Measurements from ENCODE around the gene IYD. TPM values are rescaled to one million over a fixed set of nuclear protein-coding genes. Genes with fewer than 3 reads are reported as not detected.
"Not testable (repeated sequence)": the region's sequence is repeated elsewhere in the genome, so short reads cannot be mapped to it uniquely, and the experiment has no call there.

The IYD gene
- total RNA-seq, 2 donors from 2014 or later = not detected

DNA sequence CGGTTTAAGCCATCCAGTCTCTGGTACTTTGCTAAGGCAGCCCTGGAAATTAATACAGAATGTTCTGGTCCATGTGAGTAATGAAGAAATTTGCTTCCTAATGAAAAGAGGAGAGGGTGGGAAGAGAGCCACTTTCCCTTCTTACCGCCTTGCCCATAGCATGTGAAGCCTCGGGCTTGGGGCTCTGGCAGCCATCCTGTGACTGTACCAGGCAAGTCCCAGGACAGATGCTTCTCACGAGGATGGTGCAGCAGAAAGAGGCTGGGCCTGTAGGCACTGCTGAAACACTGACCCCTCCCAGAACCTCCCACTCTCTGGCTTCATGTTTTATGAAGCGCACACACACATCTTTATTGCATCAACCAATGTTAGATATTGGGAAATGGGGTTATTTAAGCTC lies 74.8 kb downstream of the IYD start:
- no peaks in the 10 kb centered on the region for H3K4me1 Mint-ChIP-seq (ENCODE audit: low read depth in 2 of 2)
- ATAC-seq = no peak
- H3K4me3 Mint-ChIP-seq = no peak overlapping the region
- H3K27ac Mint-ChIP-seq = no peak overlapping the region
- no peak for DNase-seq (ENCODE audit: low spot score)
- no peaks in the 10 kb centered on the region for H3K36me3 Mint-ChIP-seq
- peaks cover 19 to 20% of the 10 kb centered on the region in 2 donors for H3K27me3 Mint-ChIP-seq
- H3K9me3 Mint-ChIP-seq = peaks cover 3% of the 10 kb centered on the region

GRCh38 chr6:150444308-150444707 lies 75.5 kb downstream of the IYD start:
- H3K27me3 Mint-ChIP-seq = peaks cover 18 to 20% of the 10 kb centered on the region in 2 donors
- no peaks in the 10 kb centered on the region for H3K4me1 Mint-ChIP-seq (ENCODE audit: low read depth in 2 of 2)
- no peak overlapping the region for H3K4me3 Mint-ChIP-seq
- H3K36me3 Mint-ChIP-seq = no peaks in the 10 kb centered on the region
- H3K9me3 Mint-ChIP-seq = peaks cover 3% of the 10 kb centered on the region
- no peak overlapping the region for H3K27ac Mint-ChIP-seq
- ATAC-seq = peak in 1 of 2 donors; percentile 38
- DNase-seq (ENCODE audit: low spot score) = no peak

- no peaks in the 10 kb centered on the region for H3K36me3 Mint-ChIP-seq
- peaks cover 15 to 20% of the 10 kb centered on the region in 2 donors for H3K27me3 Mint-ChIP-seq
- no peaks in the 10 kb centered on the region for H3K4me1 Mint-ChIP-seq (ENCODE audit: low read depth in 2 of 2)
- H3K4me3 Mint-ChIP-seq = no peak overlapping the region
- DNase-seq (ENCODE audit: low spot score) (no peak), ATAC-seq (no peak)
- H3K9me3 Mint-ChIP-seq = no peaks in the 10 kb centered on the region
- no peak overlapping the region for H3K27ac Mint-ChIP-seq
Observed at GRCh38 chr6:150445486-150445885, 76.7 kb downstream of the IYD start.

DNA sequence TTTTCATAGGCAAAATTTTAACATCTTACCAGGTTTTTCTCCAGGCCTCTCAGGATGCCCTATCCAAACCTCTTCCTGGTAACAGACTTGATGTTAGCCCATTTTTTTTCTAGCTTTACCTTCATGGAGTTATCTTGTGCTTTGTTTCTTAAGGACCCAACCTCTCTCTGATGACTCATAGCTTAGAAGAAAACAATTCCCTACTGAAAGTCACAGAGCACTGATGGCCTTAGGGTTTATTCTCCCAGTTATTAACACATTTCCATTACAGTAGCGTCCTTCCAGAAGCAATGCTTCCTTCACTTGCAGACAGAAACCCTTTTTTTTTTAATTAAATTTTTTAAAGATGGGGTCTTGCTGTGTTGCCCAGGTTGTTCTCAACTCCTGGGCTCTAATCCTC lies 79.4 kb downstream of the IYD start:
- Mint-ChIP-seq H3K4me3 (no peak overlapping the region), H3K27me3 (peaks cover 12 to 20% of the 10 kb centered on the region in 2 donors), H3K36me3 (no peaks in the 10 kb centered on the region), H3K9me3 (no peaks in the 10 kb centered on the region), H3K27ac (no peak overlapping the region), H3K4me1 (ENCODE audit: low read depth in 2 of 2) (no peaks in the 10 kb centered on the region)
- ATAC-seq (no peak), DNase-seq (ENCODE audit: low spot score) (no peak)

DNA sequence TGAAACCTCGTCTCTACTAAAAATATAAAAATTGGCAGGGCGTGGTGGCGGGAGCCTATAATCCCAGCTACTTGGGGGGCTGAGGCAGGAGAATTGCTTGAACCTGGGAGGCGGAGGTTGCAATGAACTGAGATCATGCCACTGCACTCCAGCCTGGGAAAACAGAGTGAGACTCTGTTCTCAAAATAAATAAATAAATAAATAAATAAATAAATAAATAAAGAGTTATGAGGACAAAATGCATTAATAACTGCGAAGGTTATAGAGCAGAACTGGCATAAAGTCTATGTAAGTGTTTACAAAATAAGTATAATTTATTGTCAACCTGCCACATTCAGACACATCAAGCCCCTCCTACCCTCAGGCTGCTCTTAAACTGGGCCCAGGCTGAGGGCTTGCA lies 80.2 kb downstream of the IYD start:
- not testable (repeated sequence) for H3K27ac Mint-ChIP-seq; ATAC-seq; H3K36me3 Mint-ChIP-seq; H3K4me3 Mint-ChIP-seq; H3K4me1 Mint-ChIP-seq (ENCODE audit: low read depth in 2 of 2); H3K9me3 Mint-ChIP-seq; DNase-seq (ENCODE audit: low spot score)
- peaks cover 12 to 18% of the 10 kb centered on the region in 2 donors for H3K27me3 Mint-ChIP-seq

- Mint-ChIP-seq H3K27me3 (peaks cover 9 to 13% of the 10 kb centered on the region in 2 donors), H3K9me3 (no peaks in the 10 kb centered on the region), H3K27ac (no peak overlapping the region), H3K4me3 (no peak overlapping the region), H3K4me1 (ENCODE audit: low read depth in 2 of 2) (no peaks in the 10 kb centered on the region), H3K36me3 (no peaks in the 10 kb centered on the region)
- ATAC-seq (no peak), DNase-seq (ENCODE audit: low spot score) (no peak)
Observed at GRCh38 chr6:150450918-150451317, 82.1 kb downstream of the IYD start.

DNA sequence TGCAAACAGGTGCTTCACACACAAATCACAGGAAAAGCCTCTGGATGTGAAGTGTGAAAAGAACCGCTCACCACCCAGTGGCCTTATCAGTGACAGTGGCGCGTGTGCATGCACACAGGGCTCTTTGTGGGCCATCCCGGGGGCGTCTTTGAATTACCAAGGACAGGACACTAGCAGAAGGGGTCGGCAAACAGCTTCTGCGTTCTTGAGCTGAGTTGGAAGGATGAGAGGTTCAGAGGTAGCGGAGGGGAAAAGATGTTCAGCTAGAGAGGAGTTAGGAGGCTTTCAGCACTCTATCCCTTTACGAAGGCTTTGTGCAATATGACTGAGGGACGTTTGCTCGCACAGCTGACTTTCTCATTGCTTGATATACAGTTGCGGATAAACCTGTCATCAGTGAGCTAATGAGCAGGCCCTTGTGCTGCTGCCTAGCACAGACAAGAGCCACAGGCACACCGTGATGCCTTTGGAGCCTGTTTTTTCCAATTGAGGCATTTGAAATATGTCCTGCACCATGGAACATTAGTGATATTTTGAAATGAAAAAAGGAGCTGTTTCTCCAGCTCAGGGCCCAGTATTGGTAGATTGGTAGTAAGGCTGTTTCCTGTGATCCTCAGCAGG lies 83.1 kb downstream of the IYD start:
- DNase-seq (ENCODE audit: low spot score) (no peak), ATAC-seq (no peak)
- no peak overlapping the region for H3K27ac Mint-ChIP-seq
- H3K4me1 Mint-ChIP-seq (ENCODE audit: low read depth in 2 of 2) = no peaks in the 10 kb centered on the region
- peaks cover 6 to 9% of the 10 kb centered on the region in 2 donors for H3K27me3 Mint-ChIP-seq
- H3K4me3 Mint-ChIP-seq = no peak overlapping the region
- H3K36me3 Mint-ChIP-seq = no peaks in the 10 kb centered on the region
- H3K9me3 Mint-ChIP-seq = no peaks in the 10 kb centered on the region

DNA sequence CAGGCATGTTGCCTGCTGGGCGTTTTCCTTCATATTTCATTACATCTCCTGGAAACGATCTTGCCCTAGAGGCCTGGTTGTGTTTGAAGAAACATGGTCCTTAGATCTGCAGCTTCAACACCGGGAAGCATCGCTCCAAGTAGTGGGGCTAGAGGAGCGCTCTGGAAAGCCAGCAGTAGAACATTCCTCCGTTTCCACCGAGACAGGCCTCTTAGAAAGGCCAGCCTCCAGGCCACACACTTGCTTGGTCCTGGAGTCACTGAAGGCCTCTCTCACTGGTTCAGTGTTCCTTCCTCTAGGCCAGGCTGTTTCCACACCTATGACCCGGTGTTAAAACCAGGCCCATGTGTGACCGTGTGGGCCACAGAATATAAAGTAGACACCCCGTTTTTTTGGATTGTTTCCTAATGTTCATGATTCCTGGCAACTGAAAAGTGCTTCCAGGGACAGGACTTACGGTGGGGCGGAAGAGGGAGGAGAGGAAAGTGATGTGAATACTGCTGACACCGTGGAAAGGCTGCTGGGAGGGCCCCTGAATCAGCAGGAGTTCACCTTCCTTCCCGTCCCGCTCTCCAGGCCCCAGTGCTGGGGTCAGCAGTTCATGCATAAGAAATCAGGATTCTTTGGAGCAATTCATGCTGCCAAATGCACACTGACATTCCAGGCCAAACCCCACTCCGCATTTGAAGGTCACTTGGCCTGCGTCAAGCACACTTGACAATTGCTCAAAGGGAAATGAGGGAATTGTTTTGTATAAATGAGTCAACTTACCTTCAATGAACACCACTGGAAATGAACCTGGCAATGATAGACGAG lies 83.8 kb downstream of the IYD start:
- Mint-ChIP-seq H3K27me3 (peaks cover 6 to 8% of the 10 kb centered on the region in 2 donors), H3K4me3 (no peak overlapping the region), H3K36me3 (no peaks in the 10 kb centered on the region), H3K27ac (no peak overlapping the region), H3K9me3 (no peaks in the 10 kb centered on the region), H3K4me1 (ENCODE audit: low read depth in 2 of 2) (no peaks in the 10 kb centered on the region)
- DNase-seq (ENCODE audit: low spot score) (no peak), ATAC-seq (no peak)

GRCh38 chr6:150453357-150453756 lies 84.5 kb downstream of the IYD start:
- DNase-seq (ENCODE audit: low spot score) = no peak
- ATAC-seq = no peak
- peaks cover 6 to 8% of the 10 kb centered on the region in 2 donors for H3K27me3 Mint-ChIP-seq
- H3K4me1 Mint-ChIP-seq (ENCODE audit: low read depth in 2 of 2) = no peaks in the 10 kb centered on the region
- H3K9me3 Mint-ChIP-seq = no peaks in the 10 kb centered on the region
- H3K36me3 Mint-ChIP-seq = no peaks in the 10 kb centered on the region
- no peak overlapping the region for H3K4me3 Mint-ChIP-seq
- H3K27ac Mint-ChIP-seq = no peak overlapping the region

Other genes with a start within 250 kb of the IYD start
- gene PPP1R14C, start 226.0 kb upstream of the IYD start, total RNA-seq = under 1 TPM in 1 of 2 donors, not detected in 1; 0.73 TPM
- gene PLEKHG1, start 230.9 kb downstream of the IYD start, total RNA-seq = 1 to 10 TPM in 1 of 2 donors, under 1 TPM in 1; 0.29 to 3.3 TPM

Data from natural killer cell treated with Interleukin-12 subunit alpha and Interleukin-12 subunit beta and Interleukin-15 and Interleukin-18, amount 100 ng/mL, for 72 hours (primary cell).